GM12878 (cell line): ENCODE results near the gene ZNF735.

Source experiments
- CTCF ChIP-seq, 3 experiments: IDR thresholded peaks in 2 of 3; conservative IDR thresholded peaks in 1 of 3; 2 replicates each; pipeline ENCODE4 v1.5.1; 2011; ENCODE audit warnings: low read depth in 3 of 3, low read length in 3 of 3, mild to moderate bottlenecking in 3 of 3, control low read depth in 2 of 3, moderate library complexity in 2 of 3, inconsistent platforms in 1 of 3, mixed read lengths in 1 of 3; ENCODE audit not compliant: control insufficient read depth in 2 of 3, insufficient read depth in 1 of 3; ENCODE audit errors: extremely low read depth in 1 of 3
- JUNB ChIP-seq: IDR thresholded peaks from 2 replicates; pipeline ENCODE4 v1.6.1; 2016; ENCODE audit warnings: antibody characterized with exemption, mild to moderate bottlenecking
- MXI1 ChIP-seq: fragments of 150-350 bp; IDR thresholded peaks from 2 replicates; pipeline ENCODE4 v1.6.1; 2011; ENCODE audit warnings: low read depth, mild to moderate bottlenecking, inconsistent platforms, low read length, improper control_type of control experiment
- NR2C2 ChIP-seq: IDR thresholded peaks from 2 replicates; pipeline ENCODE4 v1.6.1; 2011; ENCODE audit warnings: borderline replicate concordance, low read depth; ENCODE audit not compliant: control insufficient read depth, insufficient read length
- REST ChIP-seq: IDR thresholded peaks from 2 replicates; pipeline ENCODE4 v1.6.1; 2012; ENCODE audit warnings: mild to moderate bottlenecking, low read depth, low read length
- TARDBP ChIP-seq: IDR thresholded peaks from 2 replicates; pipeline ENCODE4 v1.6.1; 2016; ENCODE audit warnings: borderline replicate concordance

DNA sequence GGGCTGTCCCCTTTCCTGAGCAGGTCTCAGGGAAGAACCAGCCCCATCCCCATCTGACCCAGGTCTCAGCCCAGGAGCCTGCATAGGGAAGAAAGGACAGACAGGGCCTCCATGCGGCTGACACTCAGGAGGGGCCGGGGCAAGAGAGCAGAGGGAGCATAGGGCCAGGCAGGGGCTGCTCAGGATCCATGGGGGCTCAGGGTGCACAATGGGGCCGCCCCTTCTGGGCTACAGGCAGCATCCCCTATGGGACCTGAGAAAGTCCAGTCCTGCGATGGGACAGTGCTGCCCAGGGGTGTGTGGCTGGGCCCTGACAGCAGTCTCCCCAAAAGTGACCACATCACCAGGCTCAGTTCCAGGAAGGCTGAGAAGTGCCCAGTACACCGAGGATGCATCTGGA is 32.7 kb upstream of the ZNF735 start:
- TF ChIP-seq TARDBP (no peak), CTCF (IDR thresholded peaks at IDR 0.05 in 2 of 3, conservative IDR thresholded peaks at IDR 0.05 in 1 of 3; ENCODE audit: control insufficient read depth in 2 of 3, extremely low read depth in 1 of 3, insufficient read depth in 1 of 3, low read depth in 3 of 3, low read length in 3 of 3) (no peak), JUNB (no peak), REST (no peak), NR2C2 (no peak), MXI1 (no peak)
